Measurements from ENCODE around the gene HGFAC.
"Not testable (repeated sequence)": the region's sequence is repeated elsewhere in the genome, so short reads cannot be mapped to it uniquely, and the experiment has no call there.

The HGFAC gene

GRCh38 chr4:3449574-3450534 is 8.1 kb downstream of the HGFAC start:
- H2AFZ ChIP-seq: no peak overlapping the region
- TF ChIP-seq CTCF (IDR thresholded peaks at IDR 0.05): no peak
- no peak overlapping the region for H3K4me2 ChIP-seq (ENCODE audit: low read length)
- H3K79me2 ChIP-seq: no peaks in the 10 kb centered on the region
- H3K27ac ChIP-seq: no peak overlapping the region
- H3K4me3 ChIP-seq (ENCODE audit: low read depth, low read length): no peak overlapping the region
- no peaks in the 10 kb centered on the region for H3K9me3 ChIP-seq (ENCODE audit: control insufficient read depth, low read length)
- H3K36me3 ChIP-seq (ENCODE audit: control insufficient read depth, insufficient read depth, low read length): no peaks in the 10 kb centered on the region
- no peak overlapping the region for H3K9ac ChIP-seq
- H3K4me1 ChIP-seq: no peaks in the 10 kb centered on the region
- no peaks in the 10 kb centered on the region for H3K27me3 ChIP-seq (ENCODE audit: control insufficient read depth, insufficient read depth, low read length)

GRCh38 chr4:3450643-3451042 is 8.9 kb downstream of the HGFAC start:
- H3K36me3 ChIP-seq (ENCODE audit: control insufficient read depth, insufficient read depth, low read length): no peaks in the 10 kb centered on the region
- H3K9ac ChIP-seq: no peak overlapping the region
- H3K4me1 ChIP-seq: no peaks in the 10 kb centered on the region
- H2AFZ ChIP-seq: no peak overlapping the region
- H3K27ac ChIP-seq: no peak overlapping the region
- H3K9me3 ChIP-seq (ENCODE audit: control insufficient read depth, low read length): no peaks in the 10 kb centered on the region
- H3K27me3 ChIP-seq (ENCODE audit: control insufficient read depth, insufficient read depth, low read length): no peaks in the 10 kb centered on the region
- no peak overlapping the region for H3K4me2 ChIP-seq (ENCODE audit: low read length)
- H3K79me2 ChIP-seq: no peaks in the 10 kb centered on the region
- H3K4me3 ChIP-seq (ENCODE audit: low read depth, low read length): no peak overlapping the region
- TF ChIP-seq CTCF (IDR thresholded peaks at IDR 0.05): no peak

DNA sequence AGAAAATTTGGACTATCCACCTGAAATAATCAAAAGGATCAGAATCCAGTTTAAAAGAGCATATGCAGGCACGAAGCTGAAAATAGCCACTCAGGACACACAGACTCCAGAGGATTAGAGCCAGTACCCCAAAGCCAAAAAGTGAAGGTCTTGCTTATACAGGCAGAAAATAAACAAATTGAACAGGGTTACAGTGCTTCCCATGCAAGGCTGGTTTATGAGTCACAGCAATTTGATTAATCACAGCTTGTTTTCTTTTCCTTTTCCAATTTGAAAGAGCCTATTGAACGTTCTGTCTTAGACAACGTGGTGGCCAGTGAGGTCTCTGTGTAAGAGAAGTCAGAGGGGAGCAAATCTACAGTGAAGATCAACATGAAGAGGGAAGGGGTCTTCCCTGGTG is 10.2 kb downstream of the HGFAC start:
- TF ChIP-seq CTCF (IDR thresholded peaks at IDR 0.05): no peak
- Histone ChIP-seq H3K4me3 (ENCODE audit: low read depth, low read length) (no peak overlapping the region), H3K4me2 (ENCODE audit: low read length) (no peak overlapping the region), H3K27me3 (ENCODE audit: control insufficient read depth, insufficient read depth, low read length) (no peaks in the 10 kb centered on the region), H3K36me3 (ENCODE audit: control insufficient read depth, insufficient read depth, low read length) (no peaks in the 10 kb centered on the region), H3K79me2 (no peaks in the 10 kb centered on the region), H3K4me1 (no peaks in the 10 kb centered on the region), H2AFZ (no peak overlapping the region), H3K9ac (no peak overlapping the region), H3K9me3 (ENCODE audit: control insufficient read depth, low read length) (no peaks in the 10 kb centered on the region), H3K27ac (no peak overlapping the region)

GRCh38 chr4:3452376-3452775 is 10.6 kb downstream of the HGFAC start:
- TF ChIP-seq CTCF (IDR thresholded peaks at IDR 0.05): no peak

GRCh38 chr4:3455596-3455995 is 13.8 kb downstream of the HGFAC start:
- not testable (repeated sequence) for H3K4me3 ChIP-seq (ENCODE audit: low read depth, low read length); H3K36me3 ChIP-seq (ENCODE audit: control insufficient read depth, insufficient read depth, low read length); H3K4me1 ChIP-seq; H2AFZ ChIP-seq; H3K27me3 ChIP-seq (ENCODE audit: control insufficient read depth, insufficient read depth, low read length); H3K79me2 ChIP-seq; H3K27ac ChIP-seq; H3K9ac ChIP-seq; H3K4me2 ChIP-seq (ENCODE audit: low read length); H3K9me3 ChIP-seq (ENCODE audit: control insufficient read depth, low read length)

More at GRCh38 chr4:3452376-3452775, 10.6 kb downstream of the HGFAC start:
- Histone ChIP-seq H3K9ac (no peak overlapping the region), H3K79me2 (no peaks in the 10 kb centered on the region), H3K4me2 (ENCODE audit: low read length) (no peak overlapping the region), H2AFZ (no peak overlapping the region), H3K9me3 (ENCODE audit: control insufficient read depth, low read length) (no peaks in the 10 kb centered on the region), H3K27me3 (ENCODE audit: control insufficient read depth, insufficient read depth, low read length) (no peaks in the 10 kb centered on the region), H3K36me3 (ENCODE audit: control insufficient read depth, insufficient read depth, low read length) (no peaks in the 10 kb centered on the region), H3K4me3 (ENCODE audit: low read depth, low read length) (no peak overlapping the region), H3K4me1 (no peaks in the 10 kb centered on the region), H3K27ac (no peak overlapping the region)

Measured in parathyroid adenoma (tissue), 2 donors.